H1 (cell line): Measurements from ENCODE around the gene KBTBD3. TPM values are rescaled to one million over a fixed set of nuclear protein-coding genes. Genes with fewer than 3 reads are reported as not detected.

ENCODE experiments used
- ATF2 ChIP-seq: IDR thresholded peaks from 2 replicates; pipeline ENCODE4 v1.6.1; 2012; ENCODE audit warnings: low read length, inconsistent platforms
- CREB1 ChIP-seq: IDR thresholded peaks from 2 replicates; pipeline ENCODE4 v1.6.1; 2012; ENCODE audit warnings: inconsistent platforms
- EZH2 ChIP-seq: fragments of 200-600 bp; sonication (generic); IDR thresholded peaks from 2 replicates; pipeline ENCODE4 v1.7.1; 2012; ENCODE audit warnings: low read depth, mild to moderate bottlenecking, moderate library complexity, low read length, inconsistent platforms; ENCODE audit not compliant: severe bottlenecking
- FOSL1 ChIP-seq: IDR thresholded peaks from 2 replicates; pipeline ENCODE4 v1.6.1; 2011; ENCODE audit warnings: mild to moderate bottlenecking, low read depth, low read length, moderate library complexity; ENCODE audit not compliant: insufficient read depth
- JUN ChIP-seq: IDR thresholded peaks from 2 replicates; pipeline ENCODE4 v1.6.1; 2011; ENCODE audit warnings: low read depth, mild to moderate bottlenecking, improper control_type of control experiment, low read length
- RFX5 ChIP-seq: IDR thresholded peaks from 2 replicates; pipeline ENCODE4 v1.6.1; 2011; ENCODE audit warnings: low read depth, low read length, improper control_type of control experiment, borderline replicate concordance
- SP2 ChIP-seq: IDR thresholded peaks from 2 replicates; pipeline ENCODE4 v1.6.1; 2012; ENCODE audit warnings: mild to moderate bottlenecking, low read length, inconsistent platforms
- SUZ12 ChIP-seq: fragments of 200-600 bp; sonication (generic); IDR thresholded peaks from 2 replicates; pipeline ENCODE4 v1.6.1; 2012; ENCODE audit warnings: mild to moderate bottlenecking, inconsistent platforms, low read length, moderate library complexity, mixed read lengths
- TAF7 ChIP-seq: optimal IDR thresholded peaks from 2 replicates; pipeline ENCODE3; 2011; ENCODE audit warnings: low read depth, mild to moderate bottlenecking, inconsistent platforms, low read length, moderate library complexity, borderline replicate concordance
- polyA plus RNA-seq, 7 experiments: library from polyadenylated mRNA; depleted of rRNA in 3 of 7; stranded (reverse) in 5 of 7; unstranded in 2 of 7; fragments of >200 nt in 5 of 7; fragments of 200-250 nt in 2 of 7; gene quantifications; 1 replicate in 5 of 7; 2 replicates in 1 of 7; 4 replicates in 1 of 7; pipeline versions ENCODE4 v1.2.1 to v1.2.3, GENCODE V29; 2011 to 2013; ENCODE audit warnings: missing spikeins in 2 of 7, mixed read lengths in 2 of 7
- total RNA-seq: library from RNA; stranded (reverse); fragmentation: NEBNext Ultra II Directional; extraction: Animal tissue kit (Norgen Biotek cat#: 25700); gene quantifications from 2 replicates; pipeline ENCODE4 v1.2.1, GENCODE V29; 2021

The KBTBD3 gene
- total and polyA plus RNA-seq, 2 of the 8 experiments (the other 6 are each of a cell fraction or from before 2014, with no cell fraction given) = 1.2 to 6.1 TPM

GRCh38 chr11:106070606-106071005, 6.5 kb downstream of the KBTBD3 start (continued):
- TF ChIP-seq ATF2 = no peak
- no peak for TF ChIP-seq SP2
- TF ChIP-seq SUZ12 = no peak
- TF ChIP-seq TAF7 = no peak
- TF ChIP-seq JUN = no peak
- TF ChIP-seq RFX5 = no peak
- TF ChIP-seq FOSL1 = no peak
- TF ChIP-seq CREB1 = no peak
- TF ChIP-seq EZH2 = no peak
